ENCODE measurements around the gene RFC4.
"Not testable (repeated sequence)": the region's sequence is repeated elsewhere in the genome, so short reads cannot be mapped to it uniquely, and the experiment has no call there.

The RFC4 gene, protein sequence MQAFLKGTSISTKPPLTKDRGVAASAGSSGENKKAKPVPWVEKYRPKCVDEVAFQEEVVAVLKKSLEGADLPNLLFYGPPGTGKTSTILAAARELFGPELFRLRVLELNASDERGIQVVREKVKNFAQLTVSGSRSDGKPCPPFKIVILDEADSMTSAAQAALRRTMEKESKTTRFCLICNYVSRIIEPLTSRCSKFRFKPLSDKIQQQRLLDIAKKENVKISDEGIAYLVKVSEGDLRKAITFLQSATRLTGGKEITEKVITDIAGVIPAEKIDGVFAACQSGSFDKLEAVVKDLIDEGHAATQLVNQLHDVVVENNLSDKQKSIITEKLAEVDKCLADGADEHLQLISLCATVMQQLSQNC

DNA sequence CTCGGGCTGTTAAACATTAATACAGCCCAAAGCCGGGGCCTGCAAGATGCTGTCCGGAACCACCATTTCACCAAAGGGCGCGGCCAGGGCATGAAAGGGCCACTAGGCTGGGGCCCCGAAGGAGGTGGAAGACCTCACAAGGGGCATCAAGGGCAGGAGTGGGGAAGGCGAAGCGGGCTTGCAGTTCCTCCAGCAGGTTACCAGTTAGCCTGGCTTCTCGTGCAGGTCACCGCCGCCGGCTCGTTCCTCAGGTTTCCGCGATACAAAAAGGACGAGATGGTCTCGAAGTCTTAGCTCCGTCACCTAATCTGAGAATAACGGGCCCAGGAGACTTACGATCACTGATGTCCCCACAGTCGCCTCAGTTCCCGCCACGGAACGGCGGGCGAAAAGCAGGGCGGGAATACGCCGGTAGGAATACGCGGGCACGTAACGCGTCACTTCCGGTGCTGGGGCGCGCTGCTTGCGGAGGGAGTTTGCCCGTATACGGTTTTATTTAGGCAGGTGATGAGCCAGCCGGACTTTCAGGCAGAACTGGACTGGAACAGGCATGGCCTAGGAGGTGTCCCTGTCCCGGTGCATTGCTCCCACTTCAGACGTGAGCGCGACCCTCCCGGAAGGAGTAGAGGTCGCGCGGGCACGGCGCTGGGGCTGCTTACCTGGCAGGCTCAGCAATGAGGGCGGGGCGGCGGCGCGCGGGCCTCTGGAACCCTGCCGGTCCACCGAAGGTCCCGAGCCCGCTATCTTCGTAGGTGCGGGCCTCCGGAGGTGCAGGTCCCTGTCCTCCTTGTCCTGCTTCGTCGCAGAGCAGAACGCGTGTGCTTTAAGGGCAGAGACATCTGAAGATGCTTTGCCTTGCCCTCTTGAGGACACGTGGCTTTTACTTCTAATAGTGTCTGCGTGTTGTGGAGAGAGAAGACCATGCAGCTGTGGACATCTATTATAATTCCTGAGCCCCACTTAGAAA is at the start of gene RFC4:
TSS of gene RFC4 (minus strand) at position 394 of the 967 bp plus-strand sequence. CDS start 1,769 bp downstream, outside the sequence.
- no peak for DNase-seq (ENCODE audit: low read depth, low spot score)
- H3K27ac ChIP-seq: peak within 1 kb of the TSS; percentile 77

DNA sequence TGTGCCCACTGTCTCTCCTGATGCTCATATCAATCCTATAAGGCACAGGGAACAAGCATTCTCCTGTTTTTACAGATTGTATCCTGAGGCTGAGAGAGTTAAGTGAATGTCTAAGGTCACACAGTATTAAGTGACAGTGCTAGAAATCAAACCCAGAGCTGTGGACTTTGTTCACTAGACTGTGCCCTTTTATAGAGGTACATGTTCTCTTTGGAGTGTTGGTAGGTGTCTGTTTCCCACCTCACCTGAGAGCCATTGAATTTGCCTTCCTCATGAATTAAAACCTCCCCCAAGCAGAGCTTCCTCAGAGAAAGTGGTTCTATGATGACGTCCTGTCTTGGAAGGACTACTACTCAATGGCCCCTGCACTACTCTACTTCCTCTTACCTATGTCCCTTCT is 48.7 kb upstream of the RFC4 start:
- DNase-seq (ENCODE audit: low read depth, low spot score): no peak
- no peak overlapping the region for H3K27ac ChIP-seq

DNA sequence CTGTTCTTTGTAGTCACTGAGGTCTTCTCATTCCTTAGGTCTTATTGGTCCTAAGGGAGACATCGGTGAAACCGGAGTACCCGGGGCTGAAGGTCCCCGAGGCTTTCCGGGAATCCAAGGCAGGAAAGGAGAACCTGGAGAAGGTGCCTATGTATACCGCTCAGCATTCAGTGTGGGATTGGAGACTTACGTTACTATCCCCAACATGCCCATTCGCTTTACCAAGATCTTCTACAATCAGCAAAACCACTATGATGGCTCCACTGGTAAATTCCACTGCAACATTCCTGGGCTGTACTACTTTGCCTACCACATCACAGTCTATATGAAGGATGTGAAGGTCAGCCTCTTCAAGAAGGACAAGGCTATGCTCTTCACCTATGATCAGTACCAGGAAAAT is 47.9 kb upstream of the RFC4 start:
- H3K27ac ChIP-seq: no peak overlapping the region
- no peak for DNase-seq (ENCODE audit: low read depth, low spot score)

DNA sequence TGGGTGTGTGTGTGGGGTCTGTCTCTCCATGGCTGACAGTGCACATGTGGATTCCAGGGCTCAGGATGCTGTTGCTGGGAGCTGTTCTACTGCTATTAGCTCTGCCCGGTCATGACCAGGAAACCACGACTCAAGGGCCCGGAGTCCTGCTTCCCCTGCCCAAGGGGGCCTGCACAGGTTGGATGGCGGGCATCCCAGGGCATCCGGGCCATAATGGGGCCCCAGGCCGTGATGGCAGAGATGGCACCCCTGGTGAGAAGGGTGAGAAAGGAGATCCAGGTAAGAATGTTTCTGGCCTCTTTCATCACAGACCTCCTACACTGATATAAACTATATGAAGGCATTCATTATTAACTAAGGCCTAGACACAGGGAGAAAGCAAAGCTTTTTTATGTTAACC is 46.7 kb upstream of the RFC4 start:
- no peak overlapping the region for H3K27ac ChIP-seq
- DNase-seq (ENCODE audit: low read depth, low spot score): no peak

DNA sequence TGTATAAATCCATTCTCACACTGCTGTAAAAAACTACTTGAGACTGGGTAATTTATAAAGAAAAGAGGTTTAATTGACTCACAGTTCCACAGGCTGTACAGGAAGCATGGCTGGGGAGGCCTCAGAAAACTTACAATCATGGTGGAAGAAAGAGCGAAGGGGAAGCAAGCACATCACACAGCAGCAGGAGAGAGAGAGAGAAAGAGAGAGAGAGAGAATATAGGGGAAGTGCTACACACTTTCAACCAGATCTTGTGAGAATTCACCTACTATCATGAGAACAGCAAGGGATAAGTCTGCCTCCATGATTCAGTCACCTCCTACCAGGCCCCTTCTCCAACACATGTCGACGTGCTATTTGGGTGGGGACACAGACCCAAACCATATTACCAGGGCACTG is 45.6 kb upstream of the RFC4 start:
- not testable (repeated sequence) for H3K27ac ChIP-seq; DNase-seq (ENCODE audit: low read depth, low spot score)

DNA sequence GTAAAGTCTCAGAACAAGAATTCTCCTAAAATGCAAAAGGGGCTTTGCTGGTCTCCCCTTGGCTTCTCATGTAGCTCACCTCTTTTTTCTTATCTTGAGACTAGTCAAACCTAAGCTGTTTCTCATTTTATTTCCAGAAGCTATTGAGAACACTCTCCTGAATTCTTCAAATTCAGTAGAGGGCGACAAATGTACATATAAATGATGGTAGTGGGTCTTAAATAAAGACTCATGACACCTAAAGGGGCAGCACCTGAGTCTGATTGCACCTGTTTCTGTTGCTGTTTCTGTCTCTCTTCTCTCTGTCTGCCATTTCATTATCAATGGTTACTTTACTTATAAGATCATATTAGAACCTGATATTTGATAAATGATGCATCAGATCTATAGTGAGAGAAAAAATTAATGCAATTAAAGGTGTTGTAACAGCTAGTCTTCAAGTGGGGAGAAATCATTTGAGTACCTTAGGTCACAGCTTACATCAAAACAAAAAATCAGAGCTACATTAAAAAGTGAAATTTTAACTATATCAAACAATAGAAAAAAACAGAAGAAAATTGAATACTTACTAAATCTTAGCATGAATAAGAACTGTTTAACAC is 43.2 kb upstream of the RFC4 start:
- H3K27ac ChIP-seq: no peak overlapping the region
- DNase-seq (ENCODE audit: low read depth, low spot score): no peak

DNA sequence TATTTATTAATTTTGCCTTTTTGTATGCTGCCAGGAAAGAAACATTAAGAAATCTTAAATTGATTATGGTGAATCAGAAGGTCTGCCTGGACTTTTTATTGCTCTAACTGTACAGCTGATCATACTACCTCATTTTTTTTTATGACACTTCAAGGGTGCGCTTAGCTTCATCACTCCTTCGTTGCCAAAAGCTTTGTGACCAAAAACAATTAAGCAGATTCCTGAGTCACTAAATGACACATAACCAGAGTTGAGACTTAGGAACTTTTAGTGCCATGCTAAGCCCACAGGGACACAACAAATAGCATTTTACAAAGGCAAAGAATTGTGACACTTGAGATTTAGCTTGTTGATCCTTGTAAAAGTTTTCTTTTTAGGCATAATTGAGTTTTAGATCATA is 41.2 kb upstream of the RFC4 start:
- H3K27ac ChIP-seq: no peak overlapping the region
- no peak for DNase-seq (ENCODE audit: low read depth, low spot score)

DNA sequence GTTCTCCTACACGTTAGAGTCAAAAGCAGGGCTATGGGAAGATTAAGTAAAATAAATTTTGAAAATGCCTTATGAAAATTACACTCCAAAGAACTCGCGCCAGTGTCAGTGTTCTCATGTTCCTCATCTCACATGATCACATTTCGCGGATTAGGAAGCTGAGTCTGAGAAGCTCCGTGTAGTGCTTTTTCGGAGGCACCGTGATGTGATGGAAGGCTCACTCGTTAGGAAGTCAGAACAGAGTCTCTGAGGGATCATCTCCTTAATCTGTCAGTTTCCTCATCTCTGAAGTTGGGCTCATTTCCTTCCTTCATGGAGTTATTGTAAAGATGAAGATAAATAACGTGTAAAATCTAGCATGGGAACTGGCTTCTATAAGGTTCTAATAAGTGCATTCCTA is 39.5 kb upstream of the RFC4 start:
- no peak overlapping the region for H3K27ac ChIP-seq
- no peak for DNase-seq (ENCODE audit: low read depth, low spot score)

DNA sequence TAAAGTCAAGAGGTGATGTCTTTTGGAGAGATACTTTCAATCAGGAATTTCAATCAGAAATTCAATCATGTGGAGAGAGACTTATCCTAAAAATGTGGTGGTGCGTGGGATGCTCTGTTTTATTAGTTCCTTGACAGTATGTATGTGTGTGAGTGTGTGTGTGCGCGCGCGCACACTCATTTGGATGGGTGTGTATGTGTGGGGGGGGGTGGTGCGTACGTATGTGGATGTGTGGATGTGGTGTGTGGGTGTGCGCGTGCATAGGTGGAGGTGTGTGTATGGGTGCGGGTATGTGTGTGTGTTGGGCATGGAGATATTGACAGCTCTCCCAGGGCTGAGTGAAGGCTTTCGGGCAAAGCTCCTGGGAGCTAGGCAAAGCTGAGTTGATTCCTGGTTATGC is 38.6 kb upstream of the RFC4 start:
- DNase-seq (ENCODE audit: low read depth, low spot score): no peak
- H3K27ac ChIP-seq: no peak overlapping the region

DNA sequence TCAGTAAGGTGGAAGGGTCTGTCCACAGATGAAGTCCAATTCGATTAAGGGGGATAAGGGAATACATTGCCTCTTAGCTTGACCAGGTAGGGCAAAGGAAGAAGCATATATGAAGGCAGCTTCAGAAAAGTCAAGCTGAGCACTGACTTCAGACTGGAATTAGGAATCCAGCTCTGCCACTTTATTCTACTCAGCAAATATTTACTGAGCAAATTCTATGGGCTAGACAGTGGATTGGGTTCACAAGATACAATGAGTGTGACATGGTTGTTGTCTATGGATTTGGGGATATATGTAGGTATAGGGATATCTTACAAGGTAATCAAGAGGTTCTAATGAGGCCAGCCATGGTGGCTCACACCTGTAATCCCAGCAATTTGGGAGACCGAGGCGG is 36.8 kb upstream of the RFC4 start:
- DNase-seq (ENCODE audit: low read depth, low spot score): no peak
- H3K27ac ChIP-seq: no peak overlapping the region

DNA sequence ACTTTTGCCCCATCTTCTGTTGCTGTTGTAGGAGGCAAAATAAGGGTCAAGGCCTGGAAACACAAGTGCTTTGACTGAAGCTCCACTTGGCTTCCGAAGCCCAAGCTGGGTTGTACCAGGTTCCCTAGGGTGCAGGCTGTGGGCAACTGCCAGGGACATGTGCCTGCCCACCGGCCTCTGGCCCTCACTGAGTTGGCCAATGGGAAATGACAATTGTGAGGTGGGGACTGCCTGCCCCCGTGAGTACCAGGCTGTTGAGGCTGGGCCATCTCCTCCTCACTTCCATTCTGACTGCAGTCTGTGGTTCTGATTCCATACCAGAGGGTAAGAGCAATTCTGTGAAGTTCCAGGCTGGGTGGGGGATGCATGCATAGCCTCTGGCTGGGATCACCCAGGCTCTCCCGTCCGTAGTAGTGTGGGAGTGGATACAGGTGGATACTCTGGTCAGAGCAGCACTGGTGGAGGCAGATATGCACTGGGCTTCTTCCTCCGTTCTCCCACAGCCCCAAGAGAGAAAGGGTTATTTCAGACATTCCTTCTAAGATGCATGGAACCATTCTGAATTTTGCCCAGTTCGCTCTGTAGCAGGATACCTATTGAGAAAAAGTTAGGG is 36.2 kb upstream of the RFC4 start, which contains the start of gene ADIPOQ:
TSS of gene ADIPOQ (plus strand) at position 285 of the 613 bp plus-strand sequence. CDS start 10,349 bp downstream, outside the sequence.
- H3K27ac ChIP-seq: no peak within 1 kb of the TSS
- no peak for DNase-seq (ENCODE audit: low read depth, low spot score)

DNA sequence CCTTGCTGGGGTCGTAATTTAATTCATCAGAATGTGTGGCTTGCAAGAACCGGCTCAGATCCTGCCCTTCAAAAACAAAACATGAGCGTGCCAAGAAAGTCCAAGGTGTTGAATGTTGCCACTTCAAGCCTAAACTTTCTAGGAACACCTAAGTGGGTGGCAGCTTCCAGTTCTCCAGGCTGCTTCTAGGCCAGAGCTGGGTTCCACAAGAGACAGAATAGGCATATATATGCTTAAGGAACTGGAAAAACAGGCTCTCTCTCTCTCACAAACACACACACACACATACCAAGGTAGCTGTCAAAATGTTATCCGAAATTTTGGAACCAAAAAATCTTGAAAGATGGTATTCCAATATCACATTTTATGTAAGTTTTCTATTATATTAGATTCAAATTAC is 35.3 kb upstream of the RFC4 start:
- peak; percentile 24 for DNase-seq (ENCODE audit: low read depth, low spot score)

DNA sequence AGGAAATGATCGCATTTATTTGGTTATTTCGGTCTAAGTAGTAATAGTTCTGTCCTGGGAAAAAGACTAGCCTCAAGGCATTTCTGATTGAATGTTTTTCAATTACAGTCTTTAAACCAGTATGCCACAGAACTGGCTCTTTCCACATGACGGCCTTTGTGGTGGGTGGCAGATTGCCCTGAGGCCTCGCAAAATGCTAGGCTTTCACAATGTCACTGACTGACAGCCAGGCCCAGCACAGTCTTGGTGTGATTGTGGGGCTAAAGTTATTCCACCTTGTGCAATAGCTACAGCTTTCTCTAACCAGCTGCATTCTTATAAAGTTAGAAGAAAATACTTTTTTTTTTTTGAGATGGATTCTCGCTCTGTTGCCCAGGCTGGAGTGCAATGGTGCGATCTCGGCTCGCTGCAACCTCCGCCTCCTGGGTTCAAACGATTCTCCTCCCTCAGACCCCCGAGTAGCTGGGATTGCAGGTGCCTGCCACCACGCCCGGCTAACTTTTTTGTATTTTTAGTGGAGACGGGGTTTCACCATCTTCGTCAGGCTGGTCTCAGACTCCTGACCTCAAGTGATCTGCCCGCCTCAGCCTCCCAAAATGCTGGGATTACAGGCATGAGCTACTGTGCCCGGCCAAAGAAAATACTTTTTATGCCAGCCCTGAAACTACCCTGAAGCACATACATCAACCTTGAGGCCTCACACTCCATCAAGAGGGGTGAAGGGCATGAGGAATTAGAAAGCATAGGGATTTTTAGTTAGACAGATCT is 33.8 kb upstream of the RFC4 start:
- no peak for DNase-seq (ENCODE audit: low read depth, low spot score)
- no peak overlapping the region for H3K27ac ChIP-seq

More for the DNA sequence above, 35.3 kb upstream of the RFC4 start:
- H3K27ac ChIP-seq: no peak overlapping the region

DNA sequence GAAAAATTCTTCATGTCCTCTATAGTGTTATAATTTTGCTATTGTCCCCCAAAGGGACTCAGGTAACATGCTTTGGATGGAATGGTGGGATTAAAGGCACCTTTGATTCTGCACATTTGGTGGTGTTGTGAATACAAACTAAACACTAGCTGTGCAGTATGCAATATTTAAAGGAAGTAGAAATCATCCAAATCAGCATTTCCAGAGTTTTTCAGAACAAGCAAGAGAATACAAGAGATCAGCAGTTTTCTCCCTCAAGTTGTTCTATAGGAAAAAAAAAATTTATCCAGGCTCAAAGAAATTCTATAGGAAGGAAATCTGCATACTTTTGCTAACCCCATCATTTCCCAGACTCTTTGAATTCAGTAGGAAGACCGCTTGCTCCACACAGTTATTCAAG is 26.0 kb upstream of the RFC4 start:
- no peak overlapping the region for H3K27ac ChIP-seq
- no peak for DNase-seq (ENCODE audit: low read depth, low spot score)

DNA sequence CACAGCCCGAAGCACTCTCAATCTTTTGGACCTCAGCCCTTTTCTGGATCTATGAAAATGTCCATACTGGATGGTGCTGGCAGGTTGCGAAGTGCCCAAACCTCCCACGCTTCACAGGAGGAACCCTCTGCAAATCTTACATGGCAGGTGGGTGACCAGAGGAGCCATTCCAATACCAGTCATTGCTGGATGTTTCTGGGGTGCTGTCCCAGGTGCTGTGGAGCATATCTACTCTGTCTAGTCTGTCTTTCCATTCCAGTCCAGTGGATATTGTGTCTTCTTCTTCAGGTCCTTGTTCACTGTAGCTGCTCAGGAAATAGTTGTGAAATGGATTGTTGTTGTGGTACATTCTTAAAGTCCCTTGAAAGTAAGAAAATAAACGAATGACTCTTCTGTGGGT is 25.5 kb upstream of the RFC4 start:
- no peak for DNase-seq (ENCODE audit: low read depth, low spot score)
- no peak overlapping the region for H3K27ac ChIP-seq

DNA sequence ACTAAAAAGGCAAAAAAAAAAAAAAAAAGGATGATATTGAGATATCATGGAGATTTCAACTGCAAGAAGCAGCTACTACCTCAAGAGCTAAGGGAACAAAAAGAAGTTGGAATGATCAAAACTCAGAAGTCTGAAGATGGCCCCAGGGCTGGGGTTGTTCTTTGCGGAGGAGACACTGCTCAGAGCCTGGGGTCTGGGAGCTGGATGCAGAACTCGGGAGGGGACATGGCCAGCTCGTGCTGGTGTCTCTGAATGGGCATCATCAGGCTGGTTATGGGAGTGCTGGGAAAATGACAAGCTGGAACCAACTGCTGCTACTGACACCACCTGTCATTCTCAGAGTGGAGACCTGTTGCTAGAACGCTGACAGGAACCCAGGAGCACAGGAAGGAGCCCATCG is 22.1 kb upstream of the RFC4 start:
- no peak overlapping the region for H3K27ac ChIP-seq
- DNase-seq (ENCODE audit: low read depth, low spot score): no peak

DNA sequence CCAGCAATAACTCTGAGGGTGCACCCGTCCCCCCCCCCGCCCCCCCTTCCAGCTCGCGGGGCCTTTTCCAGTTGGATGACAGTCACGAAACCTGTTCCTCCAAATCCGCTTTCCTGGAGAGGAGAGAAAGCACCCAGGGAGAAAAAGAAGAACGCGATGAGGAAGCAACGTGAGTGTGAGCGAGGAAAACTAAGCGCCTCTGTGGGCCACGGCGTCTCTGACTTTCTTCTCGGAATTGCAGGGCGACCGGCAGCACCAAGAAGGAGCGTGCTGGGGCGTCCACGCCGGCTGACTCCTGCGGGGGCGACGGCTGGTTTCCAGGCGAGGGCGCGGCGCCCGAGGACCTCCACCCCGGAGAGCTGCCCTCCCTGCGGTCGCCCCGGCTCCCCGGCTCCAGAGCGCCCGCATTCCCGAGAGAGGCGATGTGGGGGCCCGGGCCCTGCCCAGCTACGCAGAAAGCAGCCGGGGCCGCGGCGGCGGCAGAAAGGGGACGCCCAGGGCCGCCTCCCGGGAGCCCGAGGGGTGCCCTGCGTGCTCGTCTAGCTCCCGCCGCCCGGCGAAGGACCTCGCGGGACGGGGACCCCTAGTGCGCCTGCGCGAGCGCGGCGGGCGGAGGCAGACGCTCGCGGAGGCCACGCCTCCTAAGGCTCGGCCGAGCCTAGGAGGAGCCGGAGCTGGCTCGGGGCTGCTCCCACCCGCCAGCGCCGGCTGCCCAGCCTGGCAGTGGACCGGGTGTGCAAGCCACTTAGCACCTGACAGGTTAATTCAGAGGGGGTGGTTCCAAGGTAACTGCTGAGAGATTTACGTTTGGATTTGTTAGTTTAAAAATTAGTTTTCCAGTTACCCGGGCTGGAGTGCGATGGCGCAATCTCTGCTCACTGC is 20.9 kb upstream of the RFC4 start:
- H3K27ac ChIP-seq: no peak overlapping the region
- no peak for DNase-seq (ENCODE audit: low read depth, low spot score)

DNA sequence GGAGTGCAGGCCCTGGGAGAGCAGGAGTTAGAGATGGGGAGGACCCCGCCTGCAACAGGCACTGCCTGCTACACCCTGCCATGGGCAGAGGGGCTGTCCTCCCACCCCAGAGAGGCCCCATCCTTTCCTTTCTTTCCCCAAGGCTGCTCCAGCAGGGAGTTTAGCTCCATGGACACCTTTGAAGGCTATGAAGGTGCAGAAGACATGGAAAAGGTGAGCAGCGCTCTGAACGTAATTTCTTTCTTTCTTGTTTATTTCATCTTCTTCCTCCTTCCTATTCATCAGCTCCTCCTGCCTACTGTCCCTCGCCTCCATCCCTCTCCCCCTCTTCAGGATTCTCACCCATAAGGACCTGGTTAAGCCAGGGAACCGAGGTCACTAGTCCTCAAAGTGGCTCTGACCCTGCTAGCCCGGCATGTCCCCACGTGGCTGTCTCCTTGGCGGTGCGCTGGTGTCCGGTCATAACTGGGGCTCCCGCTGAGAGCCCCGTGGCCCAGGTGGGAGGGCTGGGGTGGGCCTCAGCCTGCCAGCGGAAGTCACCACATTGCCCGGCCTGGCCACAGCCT is 20.2 kb upstream of the RFC4 start:
- no peak for DNase-seq (ENCODE audit: low read depth, low spot score)
- no peak overlapping the region for H3K27ac ChIP-seq

All from epithelial cell of prostate (primary cell).